Stimulated activated CD4-positive, alpha-beta T cell treated with anti-CD3 and anti-CD28 coated beads, TNF-alpha, amount 100 ng/mL, for 24 hours (primary cell): ENCODE data around the gene GPR108.
"Not testable (repeated sequence)": the region's sequence is repeated elsewhere in the genome, so short reads cannot be mapped to it uniquely, and the experiment has no call there.

ENCODE experiments used
- DNase-seq, 3 experiments: peaks; one replicate each; pipeline ENCODE4 v3.0.0-alpha.2; 2020; ENCODE audit warnings: low read depth in 3 of 3

Gene GPR108

GRCh38 chr19:6737284-6737872 is at the start of gene GPR108:
Gene GPR108, minus strand, starts transcription at chr19:6737580. Its CDS starts 4 bp downstream, at chr19:6737576.
- peak; percentile 98 to 99 (median 99) for DNase-seq

- no peak for DNase-seq
Measured at GRCh38 chr19:6779206-6779605, 41.8 kb upstream of the GPR108 start.

- DNase-seq = no peak
Measured at GRCh38 chr19:6778386-6778785, 41.0 kb upstream of the GPR108 start.

GRCh38 chr19:6777434-6777833 is 40.1 kb upstream of the GPR108 start:
- no peak for DNase-seq

GRCh38 chr19:6776999-6777398 is 39.6 kb upstream of the GPR108 start:
- no peak for DNase-seq

- not testable (repeated sequence) for DNase-seq
Measured at GRCh38 chr19:6776045-6776444, 38.7 kb upstream of the GPR108 start.

- DNase-seq = no peak
Measured at GRCh38 chr19:6774821-6775707, 37.7 kb upstream of the GPR108 start.

GRCh38 chr19:6773323-6773931 is 36.0 kb upstream of the GPR108 start:
- DNase-seq = peak; percentile 11 to 65 (median 45)

GRCh38 chr19:6772866-6773322 is 35.5 kb upstream of the GPR108 start:
- DNase-seq = no peak

- DNase-seq = peak; percentile 57 to 82 (median 62)
Measured at GRCh38 chr19:6772028-6772865, 34.9 kb upstream of the GPR108 start, which contains the start of gene VAV1. Gene VAV1, plus strand, starts transcription at chr19:6772708. Its CDS starts 100 bp downstream, at chr19:6772808.

- not testable (repeated sequence) for DNase-seq
Measured at GRCh38 chr19:6771648-6772027, 34.3 kb upstream of the GPR108 start.

GRCh38 chr19:6769006-6769619 is 31.7 kb upstream of the GPR108 start:
- DNase-seq = no peak

- DNase-seq = no peak
Measured at GRCh38 chr19:6768236-6768785, 30.9 kb upstream of the GPR108 start.

GRCh38 chr19:6767357-6768235 is 30.2 kb upstream of the GPR108 start, which contains the start of gene SH2D3A:
Gene SH2D3A, minus strand, starts transcription at chr19:6767435. Its CDS starts 3,687 bp downstream, at chr19:6763748.
- DNase-seq = peak; percentile 86 to 94 (median 90)

- peak in 1 of 3 experiments; percentile 24 for DNase-seq
Measured at GRCh38 chr19:6767081-6767356, 29.6 kb upstream of the GPR108 start.

GRCh38 chr19:6766357-6767080 is 29.1 kb upstream of the GPR108 start:
- DNase-seq = no peak

- no peak for DNase-seq
Measured at GRCh38 chr19:6765738-6766356, 28.5 kb upstream of the GPR108 start.

GRCh38 chr19:6762253-6762797 is 24.9 kb upstream of the GPR108 start:
- DNase-seq = not testable (repeated sequence)
